HK-2 (cell line): ENCODE data around the gene RXRG.

Experiments
- DNase-seq: peaks from one replicate; pipeline ENCODE4 v3.0.0-alpha.2; 2018; ENCODE audit not compliant: unreplicated experiment

RXRG gene

GRCh38 chr1:165449131-165449530 is 4.2 kb upstream of the RXRG start:
- DNase-seq, result no peak

GRCh38 chr1:165445388-165445787 is 462 bp upstream of the RXRG start:
- no peak for DNase-seq

GRCh38 chr1:165443539-165444311 is 1.2 kb downstream of the RXRG start:
- DNase-seq, result no peak

GRCh38 chr1:165442653-165443052 is 2.3 kb downstream of the RXRG start:
- no peak for DNase-seq

- DNase-seq, result no peak
These were observed 2.9 kb downstream of the RXRG start for GRCh38 chr1:165442053-165442452.

GRCh38 chr1:165441166-165441880 is 3.6 kb downstream of the RXRG start:
- no peak for DNase-seq

GRCh38 chr1:165439330-165439729 is 5.6 kb downstream of the RXRG start:
- DNase-seq, result no peak

GRCh38 chr1:165436994-165437393 is 7.9 kb downstream of the RXRG start:
- DNase-seq, result no peak

GRCh38 chr1:165435801-165436200 is 9.1 kb downstream of the RXRG start:
- no peak for DNase-seq

GRCh38 chr1:165434281-165434680 is 10.6 kb downstream of the RXRG start:
- DNase-seq, result no peak

GRCh38 chr1:165431079-165431478 is 13.8 kb downstream of the RXRG start:
- no peak for DNase-seq

GRCh38 chr1:165426745-165427144 is 18.2 kb downstream of the RXRG start:
- no peak for DNase-seq

- DNase-seq, result no peak
These were observed 19.3 kb downstream of the RXRG start for GRCh38 chr1:165425621-165426020.

GRCh38 chr1:165424454-165425216 is 20.3 kb downstream of the RXRG start:
- no peak for DNase-seq

GRCh38 chr1:165423136-165423535 is 21.8 kb downstream of the RXRG start:
- DNase-seq, result no peak

GRCh38 chr1:165420655-165421054 is 24.3 kb downstream of the RXRG start:
- DNase-seq, result no peak

GRCh38 chr1:165419839-165420238 is 25.1 kb downstream of the RXRG start:
- DNase-seq, result no peak

GRCh38 chr1:165418195-165418594 is 26.7 kb downstream of the RXRG start:
- no peak for DNase-seq

- no peak for DNase-seq
These were observed 28.1 kb downstream of the RXRG start for GRCh38 chr1:165416876-165417275.

- no peak for DNase-seq
These were observed 29.9 kb downstream of the RXRG start for GRCh38 chr1:165415068-165415467.

GRCh38 chr1:165414620-165415019 is 30.3 kb downstream of the RXRG start:
- DNase-seq, result no peak

GRCh38 chr1:165411396-165411795 is 33.5 kb downstream of the RXRG start:
- DNase-seq, result no peak
